Lower leg skin (tissue), 3 donors: ENCODE measurements around the gene STK33.
"Not testable (repeated sequence)": the region's sequence is repeated elsewhere in the genome, so short reads cannot be mapped to it uniquely, and the experiment has no call there.

Source experiments
- POLR2A ChIP-seq, 2 donors: fragments of 450-650 bp; IDR thresholded peaks; one replicate each; pipeline ENCODE4 v1.6.1; 2016 to 2017; ENCODE audit warnings: antibody characterized with exemption in 2 of 2, mild to moderate bottlenecking in 1 of 2, moderate library complexity in 1 of 2
- TF ChIP-seq, protein P1 (sequence below), 3 donors: fragments of 450-650 bp; IDR thresholded peaks; one replicate each; pipeline ENCODE4 v1.5.1; 2016; ENCODE audit warnings: antibody characterized with exemption in 3 of 3, mild to moderate bottlenecking in 3 of 3, moderate library complexity in 2 of 3

DNA sequence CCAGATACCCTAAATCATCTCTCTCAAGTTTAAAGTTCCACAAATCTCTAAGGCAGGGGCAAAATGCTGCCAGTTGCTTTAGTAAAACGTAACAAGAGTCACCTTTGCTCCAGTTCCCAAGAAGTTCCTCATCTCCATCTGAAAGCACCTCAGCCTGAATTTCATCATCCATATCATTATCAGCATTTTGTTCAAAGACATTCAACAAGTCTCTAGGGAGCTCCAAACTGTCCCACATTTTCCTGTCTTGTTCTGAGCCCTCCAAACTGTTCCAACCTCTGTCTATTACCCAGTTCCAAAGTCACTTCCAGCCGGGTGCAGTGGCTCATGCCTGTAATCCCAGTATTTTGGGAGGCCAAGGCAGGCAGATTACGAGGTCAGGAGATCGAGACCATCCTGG lies 126.7 kb downstream of the STK33 start:
- TF ChIP-seq, protein P1, sequence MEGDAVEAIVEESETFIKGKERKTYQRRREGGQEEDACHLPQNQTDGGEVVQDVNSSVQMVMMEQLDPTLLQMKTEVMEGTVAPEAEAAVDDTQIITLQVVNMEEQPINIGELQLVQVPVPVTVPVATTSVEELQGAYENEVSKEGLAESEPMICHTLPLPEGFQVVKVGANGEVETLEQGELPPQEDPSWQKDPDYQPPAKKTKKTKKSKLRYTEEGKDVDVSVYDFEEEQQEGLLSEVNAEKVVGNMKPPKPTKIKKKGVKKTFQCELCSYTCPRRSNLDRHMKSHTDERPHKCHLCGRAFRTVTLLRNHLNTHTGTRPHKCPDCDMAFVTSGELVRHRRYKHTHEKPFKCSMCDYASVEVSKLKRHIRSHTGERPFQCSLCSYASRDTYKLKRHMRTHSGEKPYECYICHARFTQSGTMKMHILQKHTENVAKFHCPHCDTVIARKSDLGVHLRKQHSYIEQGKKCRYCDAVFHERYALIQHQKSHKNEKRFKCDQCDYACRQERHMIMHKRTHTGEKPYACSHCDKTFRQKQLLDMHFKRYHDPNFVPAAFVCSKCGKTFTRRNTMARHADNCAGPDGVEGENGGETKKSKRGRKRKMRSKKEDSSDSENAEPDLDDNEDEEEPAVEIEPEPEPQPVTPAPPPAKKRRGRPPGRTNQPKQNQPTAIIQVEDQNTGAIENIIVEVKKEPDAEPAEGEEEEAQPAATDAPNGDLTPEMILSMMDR (IDR thresholded peaks at IDR 0.05): not testable (repeated sequence)
- not testable (repeated sequence) for TF ChIP-seq POLR2A (IDR thresholded peaks at IDR 0.05)
